ENCODE measurements around the gene EID1.

Gene EID1

DNA sequence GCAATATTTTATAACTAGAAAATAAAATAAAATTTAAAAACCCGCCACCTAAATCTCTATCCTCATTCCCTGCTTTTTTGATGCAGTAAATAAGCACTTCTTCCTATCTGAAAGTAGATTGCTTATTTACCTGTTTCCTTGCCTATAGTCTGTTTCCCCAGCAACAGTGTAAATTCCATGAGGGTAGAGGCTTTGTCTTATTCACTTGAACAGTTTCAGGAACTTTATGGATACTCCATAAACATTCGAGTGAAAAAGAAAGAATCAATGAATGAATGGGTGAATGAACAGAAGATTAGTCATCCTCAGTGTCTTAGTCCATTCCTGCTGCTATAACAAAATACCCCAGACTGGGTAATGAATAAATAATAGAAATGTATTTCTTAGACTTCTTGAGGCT, 44.1 kb downstream of the EID1 start:
- Histone ChIP-seq H3K27me3 (ENCODE audit: insufficient read depth, low read length, poor library complexity, severe bottlenecking) (no peaks in the 10 kb centered on the region), H3F3A (ENCODE audit: low read depth) (no peaks in the 10 kb centered on the region), H3K4me3 (ENCODE audit: low read length, poor library complexity, severe bottlenecking) (no peak overlapping the region), H3K36me3 (ENCODE audit: insufficient read depth, low read length) (no peaks in the 10 kb centered on the region), H3K79me2 (ENCODE audit: insufficient read depth, low read length) (no peaks in the 10 kb centered on the region), H3K9me2 (replicated peaks; ENCODE audit: low read depth, low read length) (no peaks in the 10 kb centered on the region), H3K4me2 (ENCODE audit: low read depth, low read length, poor library complexity, severe bottlenecking) (no peak overlapping the region), H3K4me1 (ENCODE audit: insufficient read depth, low read length, poor library complexity, severe bottlenecking) (peaks cover 17% of the 10 kb centered on the region), H3K9ac (ENCODE audit: low read depth, low read length, poor library complexity, severe bottlenecking) (no peak overlapping the region), H3K9me3 (ENCODE audit: insufficient read depth, low read depth, low read length) (no peaks in the 10 kb centered on the region), H2AFZ (ENCODE audit: low read length) (no peak overlapping the region), H4K20me1 (ENCODE audit: insufficient read depth, low read length, poor library complexity, severe bottlenecking) (no peaks in the 10 kb centered on the region)
- TF ChIP-seq, protein P1, sequence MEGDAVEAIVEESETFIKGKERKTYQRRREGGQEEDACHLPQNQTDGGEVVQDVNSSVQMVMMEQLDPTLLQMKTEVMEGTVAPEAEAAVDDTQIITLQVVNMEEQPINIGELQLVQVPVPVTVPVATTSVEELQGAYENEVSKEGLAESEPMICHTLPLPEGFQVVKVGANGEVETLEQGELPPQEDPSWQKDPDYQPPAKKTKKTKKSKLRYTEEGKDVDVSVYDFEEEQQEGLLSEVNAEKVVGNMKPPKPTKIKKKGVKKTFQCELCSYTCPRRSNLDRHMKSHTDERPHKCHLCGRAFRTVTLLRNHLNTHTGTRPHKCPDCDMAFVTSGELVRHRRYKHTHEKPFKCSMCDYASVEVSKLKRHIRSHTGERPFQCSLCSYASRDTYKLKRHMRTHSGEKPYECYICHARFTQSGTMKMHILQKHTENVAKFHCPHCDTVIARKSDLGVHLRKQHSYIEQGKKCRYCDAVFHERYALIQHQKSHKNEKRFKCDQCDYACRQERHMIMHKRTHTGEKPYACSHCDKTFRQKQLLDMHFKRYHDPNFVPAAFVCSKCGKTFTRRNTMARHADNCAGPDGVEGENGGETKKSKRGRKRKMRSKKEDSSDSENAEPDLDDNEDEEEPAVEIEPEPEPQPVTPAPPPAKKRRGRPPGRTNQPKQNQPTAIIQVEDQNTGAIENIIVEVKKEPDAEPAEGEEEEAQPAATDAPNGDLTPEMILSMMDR (conservative IDR thresholded peaks at IDR 0.05; ENCODE audit: low read length): no peak
- TF ChIP-seq EZH2phosphoT487 (IDR thresholded peaks at IDR 0.05; ENCODE audit: borderline replicate concordance): no peak

DNA sequence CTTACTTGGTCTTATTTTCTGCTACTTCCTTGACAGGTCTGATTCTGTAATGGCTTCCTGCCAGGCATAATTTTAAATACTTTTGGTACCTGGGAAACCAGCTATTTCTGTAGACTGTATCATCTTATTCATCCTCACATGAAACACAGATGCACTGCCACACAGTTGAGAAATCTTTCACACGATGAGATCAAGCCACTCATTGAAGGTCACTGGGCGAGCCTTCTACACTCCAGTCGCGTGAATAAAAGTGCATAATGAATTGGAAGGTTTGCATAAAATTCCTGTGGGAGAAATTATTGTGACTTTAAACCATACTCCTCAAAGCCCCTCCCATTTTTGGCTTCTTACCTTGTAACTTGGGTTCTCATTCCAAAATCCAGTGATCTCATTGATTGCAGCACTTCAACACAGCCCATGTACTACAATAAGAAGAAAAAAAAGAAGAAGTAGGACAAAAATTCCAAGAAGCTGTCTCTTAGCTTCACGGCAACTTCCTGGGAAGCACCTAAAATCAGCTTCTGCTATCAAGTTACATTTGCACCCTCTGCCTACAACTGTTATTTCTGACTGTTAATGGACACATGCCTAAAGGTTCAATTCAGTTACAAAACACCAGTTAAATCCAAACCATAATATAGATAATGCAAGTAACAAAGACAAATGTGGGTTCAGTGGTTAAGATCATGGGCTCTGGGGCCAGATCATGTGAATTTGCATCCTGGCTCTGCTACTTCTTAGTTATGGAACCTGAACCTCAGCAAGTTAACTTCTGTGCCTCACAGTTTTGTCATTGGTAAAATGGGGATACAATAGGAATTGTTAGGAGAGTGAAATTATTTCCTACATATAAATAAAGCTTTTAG, 46.8 kb downstream of the EID1 start:
- TF ChIP-seq, protein P1 (conservative IDR thresholded peaks at IDR 0.05; ENCODE audit: low read length): no peak
- no peak for TF ChIP-seq EZH2phosphoT487 (IDR thresholded peaks at IDR 0.05; ENCODE audit: borderline replicate concordance)
- Histone ChIP-seq H3K9me2 (replicated peaks; ENCODE audit: low read depth, low read length) (no peaks in the 10 kb centered on the region), H3K4me2 (ENCODE audit: low read depth, low read length, poor library complexity, severe bottlenecking) (peak overlapping the region; percentile 53), H4K20me1 (ENCODE audit: insufficient read depth, low read length, poor library complexity, severe bottlenecking) (no peaks in the 10 kb centered on the region), H3K4me1 (ENCODE audit: insufficient read depth, low read length, poor library complexity, severe bottlenecking) (peaks cover 25% of the 10 kb centered on the region), H3K27me3 (ENCODE audit: insufficient read depth, low read length, poor library complexity, severe bottlenecking) (no peaks in the 10 kb centered on the region), H3K36me3 (ENCODE audit: insufficient read depth, low read length) (no peaks in the 10 kb centered on the region), H2AFZ (ENCODE audit: low read length) (peak overlapping the region; percentile 83), H3K9ac (ENCODE audit: low read depth, low read length, poor library complexity, severe bottlenecking) (peak overlapping the region; percentile 29), H3K9me3 (ENCODE audit: insufficient read depth, low read depth, low read length) (no peaks in the 10 kb centered on the region), H3K79me2 (ENCODE audit: insufficient read depth, low read length) (no peaks in the 10 kb centered on the region), H3K4me3 (ENCODE audit: low read length, poor library complexity, severe bottlenecking) (peak overlapping the region; percentile 25), H3F3A (ENCODE audit: low read depth) (no peaks in the 10 kb centered on the region)

DNA sequence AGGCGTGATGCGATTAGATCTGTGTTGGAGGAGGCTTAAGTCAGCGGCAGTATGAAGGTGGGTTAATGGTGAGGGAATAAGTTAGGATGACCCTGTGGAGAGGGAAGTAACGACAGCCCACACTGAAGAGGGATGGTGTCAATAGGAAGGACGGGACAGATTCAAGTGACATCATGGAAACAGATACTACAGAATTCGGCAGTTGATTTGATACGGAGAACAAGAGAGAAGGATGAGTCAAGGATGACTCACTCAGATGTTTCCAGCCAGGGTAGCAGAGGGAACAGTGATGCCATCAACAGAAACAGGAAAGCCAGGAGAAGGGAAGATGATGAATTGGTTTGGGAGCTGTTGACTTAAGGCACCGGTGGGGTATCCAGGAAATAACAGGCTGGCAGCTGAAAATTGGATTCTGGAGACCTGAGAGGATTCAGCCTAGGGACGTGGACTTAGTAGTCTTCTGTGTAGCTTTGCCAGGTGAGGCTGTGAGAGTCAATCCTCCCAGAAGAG, 47.8 kb downstream of the EID1 start:
- H3K9me2 ChIP-seq (replicated peaks; ENCODE audit: low read depth, low read length): no peaks in the 10 kb centered on the region
- no peaks in the 10 kb centered on the region for H4K20me1 ChIP-seq (ENCODE audit: insufficient read depth, low read length, poor library complexity, severe bottlenecking)
- TF ChIP-seq, protein P1 (conservative IDR thresholded peaks at IDR 0.05; ENCODE audit: low read length): no peak
- TF ChIP-seq EZH2phosphoT487 (IDR thresholded peaks at IDR 0.05; ENCODE audit: borderline replicate concordance): no peak
- no peak overlapping the region for H2AFZ ChIP-seq (ENCODE audit: low read length)
- no peaks in the 10 kb centered on the region for H3F3A ChIP-seq (ENCODE audit: low read depth)
- H3K4me1 ChIP-seq (ENCODE audit: insufficient read depth, low read length, poor library complexity, severe bottlenecking): peaks cover 25% of the 10 kb centered on the region
- H3K36me3 ChIP-seq (ENCODE audit: insufficient read depth, low read length): no peaks in the 10 kb centered on the region
- peak overlapping the region; percentile 53 for H3K4me2 ChIP-seq (ENCODE audit: low read depth, low read length, poor library complexity, severe bottlenecking)
- no peaks in the 10 kb centered on the region for H3K79me2 ChIP-seq (ENCODE audit: insufficient read depth, low read length)
- no peaks in the 10 kb centered on the region for H3K27me3 ChIP-seq (ENCODE audit: insufficient read depth, low read length, poor library complexity, severe bottlenecking)
- H3K9ac ChIP-seq (ENCODE audit: low read depth, low read length, poor library complexity, severe bottlenecking): no peak overlapping the region
- no peaks in the 10 kb centered on the region for H3K9me3 ChIP-seq (ENCODE audit: insufficient read depth, low read depth, low read length)
- H3K4me3 ChIP-seq (ENCODE audit: low read length, poor library complexity, severe bottlenecking): no peak overlapping the region

Measured in Loucy (cell line).